Measurements from ENCODE around the gene ACOT13.
"Not testable (repeated sequence)": the region's sequence is repeated elsewhere in the genome, so short reads cannot be mapped to it uniquely, and the experiment has no call there.

ACOT13 gene

DNA sequence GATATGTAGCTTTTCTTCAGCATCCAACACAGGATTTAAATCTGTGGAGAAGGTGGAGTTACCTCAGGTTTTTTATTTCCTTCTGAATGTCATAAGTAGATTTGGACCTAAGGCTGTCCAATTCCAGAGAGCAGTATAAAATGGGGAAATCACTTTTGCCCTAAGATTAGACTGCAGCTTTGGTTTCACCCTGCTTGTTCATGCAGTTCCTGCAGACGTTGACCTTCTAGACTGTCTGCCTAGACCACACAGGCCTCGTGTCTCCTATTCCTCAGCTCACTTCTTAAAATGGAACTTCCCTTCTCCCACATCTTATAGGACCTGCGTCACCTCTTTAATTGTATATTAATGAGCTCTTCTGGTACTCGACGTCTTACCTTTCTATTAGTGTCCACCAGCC, 78.0 kb downstream of the ACOT13 start:
- Histone ChIP-seq H3K27ac (ENCODE audit: low read depth, low read length) (no peak overlapping the region), H4K20me1 (ENCODE audit: low read depth, low read length) (no peaks in the 10 kb centered on the region), H3K9ac (ENCODE audit: low read length) (no peak overlapping the region), H3K27me3 (ENCODE audit: low read length) (no peaks in the 10 kb centered on the region), H3K4me3 (ENCODE audit: insufficient read depth, low read length, poor library complexity, severe bottlenecking) (no peak overlapping the region), H3K36me3 (ENCODE audit: low read length) (no peaks in the 10 kb centered on the region), H3K4me2 (ENCODE audit: low read depth, low read length, poor library complexity, severe bottlenecking) (no peak overlapping the region), H3K9me2 (replicated peaks; ENCODE audit: insufficient read depth, low read length) (no peaks in the 10 kb centered on the region), H3F3A (ENCODE audit: insufficient read depth) (no peaks in the 10 kb centered on the region), H2AFZ (ENCODE audit: low read depth, low read length, severe bottlenecking) (no peak overlapping the region), H3K9me3 (ENCODE audit: insufficient read depth, low read length) (no peaks in the 10 kb centered on the region), H3K79me2 (ENCODE audit: insufficient read depth, low read length) (no peaks in the 10 kb centered on the region)
- TF ChIP-seq EZH2phosphoT487 (conservative IDR thresholded peaks at IDR 0.05; ENCODE audit: low read length) = no peak
- TF ChIP-seq, protein P1, sequence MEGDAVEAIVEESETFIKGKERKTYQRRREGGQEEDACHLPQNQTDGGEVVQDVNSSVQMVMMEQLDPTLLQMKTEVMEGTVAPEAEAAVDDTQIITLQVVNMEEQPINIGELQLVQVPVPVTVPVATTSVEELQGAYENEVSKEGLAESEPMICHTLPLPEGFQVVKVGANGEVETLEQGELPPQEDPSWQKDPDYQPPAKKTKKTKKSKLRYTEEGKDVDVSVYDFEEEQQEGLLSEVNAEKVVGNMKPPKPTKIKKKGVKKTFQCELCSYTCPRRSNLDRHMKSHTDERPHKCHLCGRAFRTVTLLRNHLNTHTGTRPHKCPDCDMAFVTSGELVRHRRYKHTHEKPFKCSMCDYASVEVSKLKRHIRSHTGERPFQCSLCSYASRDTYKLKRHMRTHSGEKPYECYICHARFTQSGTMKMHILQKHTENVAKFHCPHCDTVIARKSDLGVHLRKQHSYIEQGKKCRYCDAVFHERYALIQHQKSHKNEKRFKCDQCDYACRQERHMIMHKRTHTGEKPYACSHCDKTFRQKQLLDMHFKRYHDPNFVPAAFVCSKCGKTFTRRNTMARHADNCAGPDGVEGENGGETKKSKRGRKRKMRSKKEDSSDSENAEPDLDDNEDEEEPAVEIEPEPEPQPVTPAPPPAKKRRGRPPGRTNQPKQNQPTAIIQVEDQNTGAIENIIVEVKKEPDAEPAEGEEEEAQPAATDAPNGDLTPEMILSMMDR (IDR thresholded peaks at IDR 0.05; ENCODE audit: insufficient read depth, low read length, poor library complexity, severe bottlenecking) = no peak

DNA sequence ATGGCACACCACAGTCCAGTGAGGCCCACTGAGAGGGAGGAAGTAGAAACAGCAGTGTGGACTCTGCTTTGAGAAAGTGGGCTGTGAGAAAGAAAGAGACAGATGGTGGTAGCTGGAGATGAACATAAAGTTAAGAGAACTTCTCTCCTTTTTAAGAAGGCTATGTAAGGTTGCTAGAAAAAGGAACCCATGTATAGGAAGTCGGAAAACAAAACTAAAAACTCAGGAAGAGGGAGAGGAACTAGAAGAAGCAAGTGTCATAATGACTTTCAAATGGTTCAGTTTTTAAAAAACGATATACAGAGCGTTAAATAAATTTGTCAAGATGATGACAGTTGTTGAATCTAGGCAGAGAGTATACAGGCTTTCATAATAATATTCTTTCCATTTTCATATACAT, 82.4 kb downstream of the ACOT13 start:
- Histone ChIP-seq H2AFZ (ENCODE audit: low read depth, low read length, severe bottlenecking) (no peak overlapping the region), H3K4me2 (ENCODE audit: low read depth, low read length, poor library complexity, severe bottlenecking) (no peak overlapping the region)
- TF ChIP-seq EZH2phosphoT487 (conservative IDR thresholded peaks at IDR 0.05; ENCODE audit: low read length) = no peak
- TF ChIP-seq, protein P1 (IDR thresholded peaks at IDR 0.05; ENCODE audit: insufficient read depth, low read length, poor library complexity, severe bottlenecking) = no peak

DNA sequence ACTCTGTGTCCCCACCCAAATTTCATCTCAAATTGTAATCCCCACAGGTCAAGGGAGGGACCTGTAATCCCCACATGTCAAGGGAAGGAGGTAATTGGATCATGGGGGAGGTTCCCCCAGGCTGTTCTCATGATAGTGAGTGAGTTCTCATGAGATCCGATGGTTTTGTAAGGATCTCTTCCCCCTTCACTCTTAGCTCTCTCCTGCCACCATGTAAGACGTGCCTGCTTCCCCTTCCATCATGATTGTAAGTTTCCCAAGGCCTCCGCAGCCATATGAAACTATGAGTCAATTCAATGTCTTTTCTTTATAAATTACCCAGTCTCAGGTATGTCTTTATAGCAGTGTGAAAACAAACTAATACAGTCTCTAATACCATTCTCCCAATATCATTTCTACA, 84.0 kb downstream of the ACOT13 start:
- not testable (repeated sequence) for H3K4me3 ChIP-seq (ENCODE audit: insufficient read depth, low read length, poor library complexity, severe bottlenecking); H3K79me2 ChIP-seq (ENCODE audit: insufficient read depth, low read length); H3K27ac ChIP-seq (ENCODE audit: low read depth, low read length); H3K36me3 ChIP-seq (ENCODE audit: low read length); H3K9me2 ChIP-seq (replicated peaks; ENCODE audit: insufficient read depth, low read length); H4K20me1 ChIP-seq (ENCODE audit: low read depth, low read length); H3F3A ChIP-seq (ENCODE audit: insufficient read depth); H3K27me3 ChIP-seq (ENCODE audit: low read length); H2AFZ ChIP-seq (ENCODE audit: low read depth, low read length, severe bottlenecking); H3K4me2 ChIP-seq (ENCODE audit: low read depth, low read length, poor library complexity, severe bottlenecking); H3K9ac ChIP-seq (ENCODE audit: low read length)
- H3K9me3 ChIP-seq (ENCODE audit: insufficient read depth, low read length) = peaks cover 30% of the 10 kb centered on the region; the same call in 1 of the 2 replicates

More for the DNA sequence above, 82.4 kb downstream of the ACOT13 start:
- Histone ChIP-seq H3K79me2 (ENCODE audit: insufficient read depth, low read length) (no peaks in the 10 kb centered on the region), H3K9me2 (replicated peaks; ENCODE audit: insufficient read depth, low read length) (no peaks in the 10 kb centered on the region), H4K20me1 (ENCODE audit: low read depth, low read length) (no peaks in the 10 kb centered on the region), H3K9me3 (ENCODE audit: insufficient read depth, low read length) (peaks cover 20% of the 10 kb centered on the region; the same call in 1 of the 2 replicates), H3K27me3 (ENCODE audit: low read length) (no peaks in the 10 kb centered on the region; the same call in 1 of the 2 replicates), H3K4me3 (ENCODE audit: insufficient read depth, low read length, poor library complexity, severe bottlenecking) (no peak overlapping the region), H3K9ac (ENCODE audit: low read length) (no peak overlapping the region), H3K36me3 (ENCODE audit: low read length) (no peaks in the 10 kb centered on the region), H3K27ac (ENCODE audit: low read depth, low read length) (no peak overlapping the region), H3F3A (ENCODE audit: insufficient read depth) (no peaks in the 10 kb centered on the region)

DNA sequence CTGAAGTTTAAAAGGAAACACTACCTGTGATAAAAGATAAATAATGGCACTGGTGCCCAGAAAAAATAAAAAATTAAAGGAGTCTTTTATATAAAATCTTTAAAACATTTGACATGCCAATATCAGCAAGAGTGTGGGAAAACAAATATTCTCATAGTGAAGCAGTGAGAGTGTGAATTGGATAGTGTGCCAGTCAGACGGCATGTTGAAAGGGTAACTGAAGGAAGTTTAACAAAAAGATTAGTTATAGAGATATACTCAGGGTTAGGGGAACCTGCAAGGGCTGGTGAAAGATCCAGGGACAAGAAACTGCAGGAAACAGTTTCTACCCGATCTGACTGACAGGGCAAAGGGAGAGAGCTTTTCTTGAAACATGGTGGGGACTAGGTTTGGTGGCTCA, 85.6 kb downstream of the ACOT13 start:
- Histone ChIP-seq H3K79me2 (ENCODE audit: insufficient read depth, low read length) (no peaks in the 10 kb centered on the region), H3K4me2 (ENCODE audit: low read depth, low read length, poor library complexity, severe bottlenecking) (no peak overlapping the region), H3K27ac (ENCODE audit: low read depth, low read length) (no peak overlapping the region), H3K4me3 (ENCODE audit: insufficient read depth, low read length, poor library complexity, severe bottlenecking) (no peak overlapping the region), H3K9me3 (ENCODE audit: insufficient read depth, low read length) (peaks cover 30% of the 10 kb centered on the region; the same call in 1 of the 2 replicates), H4K20me1 (ENCODE audit: low read depth, low read length) (no peaks in the 10 kb centered on the region), H3K27me3 (ENCODE audit: low read length) (no peaks in the 10 kb centered on the region; the same call in 1 of the 2 replicates), H3K36me3 (ENCODE audit: low read length) (no peaks in the 10 kb centered on the region), H3K9ac (ENCODE audit: low read length) (no peak overlapping the region), H3K9me2 (replicated peaks; ENCODE audit: insufficient read depth, low read length) (no peaks in the 10 kb centered on the region), H3F3A (ENCODE audit: insufficient read depth) (no peaks in the 10 kb centered on the region), H2AFZ (ENCODE audit: low read depth, low read length, severe bottlenecking) (no peak overlapping the region)
- TF ChIP-seq EZH2phosphoT487 (conservative IDR thresholded peaks at IDR 0.05; ENCODE audit: low read length) = no peak
- TF ChIP-seq, protein P1 (IDR thresholded peaks at IDR 0.05; ENCODE audit: insufficient read depth, low read length, poor library complexity, severe bottlenecking) = no peak
